ENCODE data around the gene ZMYND19. TPM values are rescaled to one million over a fixed set of nuclear protein-coding genes. Genes with fewer than 3 reads are reported as not detected.

The ZMYND19 gene
- total RNA-seq, 1 donor: 1.4 TPM

DNA sequence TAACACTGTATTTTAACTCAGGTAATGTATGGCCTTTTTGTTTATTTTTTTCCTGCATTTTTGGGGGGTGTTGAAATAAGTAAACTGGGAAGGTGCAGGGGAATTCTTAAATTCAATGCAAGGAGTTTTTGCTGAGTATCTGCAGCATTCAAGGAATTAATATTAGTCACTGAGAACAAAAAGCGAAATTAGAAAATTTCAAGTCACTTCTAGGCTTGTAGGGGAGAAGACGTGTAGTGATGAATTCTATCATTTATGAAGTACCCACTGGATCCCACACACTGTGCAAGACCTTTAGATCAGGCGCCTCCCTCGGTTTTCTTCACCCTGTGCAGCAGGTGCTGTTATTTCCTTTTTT is 29.7 kb upstream of the ZMYND19 start:
- Histone ChIP-seq H3K4me3 (ENCODE audit: low read length) (peak overlapping the region; percentile 74), H3K27me3 (ENCODE audit: insufficient read depth, low read length) (no peaks in the 10 kb centered on the region), H3K9me3 (ENCODE audit: low read depth, low read length) (no peaks in the 10 kb centered on the region), H3K4me1 (ENCODE audit: insufficient read depth, low read length) (peaks cover 43% of the 10 kb centered on the region)

DNA sequence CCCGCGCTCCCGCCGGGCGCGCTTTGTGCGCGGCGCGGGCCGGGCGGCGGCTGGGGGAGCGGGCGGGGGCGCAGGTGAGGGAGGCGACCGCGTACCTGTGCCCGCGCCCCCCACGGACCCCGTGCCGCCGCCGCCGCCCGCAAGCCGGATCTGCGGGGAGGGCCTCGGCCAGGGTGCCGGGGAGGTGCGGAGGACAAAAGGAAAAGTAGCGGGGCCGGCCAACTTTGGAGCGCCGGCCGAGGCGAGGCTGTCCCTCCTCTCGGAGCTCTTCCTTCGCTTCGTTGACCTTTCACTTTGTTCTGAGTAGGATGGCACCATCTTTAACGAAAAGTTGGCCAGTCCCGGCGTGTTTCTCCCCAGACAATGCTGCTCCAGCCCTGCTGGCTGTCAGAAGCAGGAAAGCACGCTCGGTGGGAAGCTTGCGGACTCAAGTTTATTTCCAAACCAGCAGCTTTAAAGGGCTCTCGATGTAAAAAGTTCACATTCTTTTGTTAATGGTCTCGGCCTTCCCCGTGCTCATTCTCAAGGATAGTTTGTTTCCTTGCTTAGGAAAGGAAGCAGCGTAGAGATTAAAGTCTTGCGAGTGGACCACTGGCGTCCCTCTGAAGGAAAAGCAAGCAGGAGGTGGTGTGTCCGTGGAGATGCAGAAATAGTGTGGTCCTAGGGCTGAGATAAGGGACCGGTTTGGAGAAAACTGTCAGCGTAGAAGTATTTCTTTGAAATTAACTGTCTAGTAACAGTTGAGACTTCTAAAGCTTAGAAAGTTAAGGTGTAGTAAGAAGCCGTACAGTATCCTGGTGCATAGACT is 29.1 kb upstream of the ZMYND19 start:
- no peaks in the 10 kb centered on the region for H3K27me3 ChIP-seq (ENCODE audit: insufficient read depth, low read length)
- H3K9me3 ChIP-seq (ENCODE audit: low read depth, low read length): no peaks in the 10 kb centered on the region
- H3K4me3 ChIP-seq (ENCODE audit: low read length): peak overlapping the region; percentile 74
- peaks cover 37% of the 10 kb centered on the region for H3K4me1 ChIP-seq (ENCODE audit: insufficient read depth, low read length)

DNA sequence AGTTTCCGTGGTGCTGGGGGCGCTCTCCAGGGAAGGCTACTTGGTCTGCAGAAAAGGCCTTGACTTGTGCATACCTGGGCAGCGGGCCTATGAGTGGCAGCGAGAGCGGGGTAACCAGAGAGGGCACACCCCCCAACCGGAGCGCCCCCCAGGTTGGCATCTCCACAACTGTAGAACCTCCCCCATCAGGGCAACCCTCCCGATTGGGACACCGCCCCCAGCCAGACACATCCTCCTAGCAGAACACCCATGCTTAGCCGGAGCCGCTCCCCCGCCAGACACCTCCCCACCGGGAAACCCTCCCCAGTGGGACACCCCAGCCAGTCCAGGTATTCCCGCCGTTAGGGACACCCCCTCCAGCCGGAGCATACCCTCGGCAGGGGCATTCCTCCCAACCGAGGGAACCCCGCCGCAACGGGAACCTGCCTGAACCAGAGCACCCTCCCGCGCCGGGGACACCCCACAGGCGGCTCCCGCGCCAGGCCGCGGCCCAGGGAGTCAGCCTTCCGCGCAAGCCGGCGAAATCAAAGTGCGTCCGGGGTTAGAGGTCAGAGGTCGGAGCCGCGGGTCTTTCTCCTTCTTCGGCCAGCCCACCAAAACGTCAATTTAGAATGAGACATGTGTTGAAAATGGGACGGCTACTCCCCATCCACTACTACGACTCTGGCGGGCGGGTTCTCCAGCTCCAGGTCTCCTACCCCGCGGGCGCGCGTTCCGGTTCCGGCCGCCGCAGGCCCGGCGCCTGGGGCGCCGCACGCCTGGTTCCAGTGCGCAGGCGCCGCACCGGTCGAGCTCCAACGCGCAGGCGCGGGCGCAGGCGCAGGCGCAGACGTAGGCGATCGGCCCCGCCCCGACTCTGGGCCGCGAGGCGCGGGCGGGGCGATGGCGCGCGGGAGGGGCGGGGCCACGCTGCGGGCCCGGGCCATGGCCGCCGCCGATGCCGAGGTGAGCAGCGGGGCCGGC is 28.1 kb upstream of the ZMYND19 start, which contains the start of gene EHMT1:
Gene EHMT1, plus strand, starts transcription at position 901 of the 963 bp plus-strand sequence. Its CDS starts 24 bp downstream, at position 925.
- H3K9me3 ChIP-seq (ENCODE audit: low read depth, low read length): no peaks in the 10 kb centered on the region
- peak within 1 kb of the TSS; percentile 93 for H3K4me3 ChIP-seq (ENCODE audit: low read length)
- H3K27me3 ChIP-seq (ENCODE audit: insufficient read depth, low read length): no peaks in the 10 kb centered on the region
- peaks cover 37% of the 10 kb centered on the region for H3K4me1 ChIP-seq (ENCODE audit: insufficient read depth, low read length)

- H3K4me3 ChIP-seq (ENCODE audit: low read length): no peak overlapping the region
- peaks cover 47% of the 10 kb centered on the region for H3K4me1 ChIP-seq (ENCODE audit: insufficient read depth, low read length)
- no peaks in the 10 kb centered on the region for H3K9me3 ChIP-seq (ENCODE audit: low read depth, low read length)
- H3K27me3 ChIP-seq (ENCODE audit: insufficient read depth, low read length): no peaks in the 10 kb centered on the region
These were observed 25.1 kb upstream of the ZMYND19 start for GRCh38 chr9:137615387-137615871.

GRCh38 chr9:137614631-137615386 is 24.5 kb upstream of the ZMYND19 start:
- Histone ChIP-seq H3K4me3 (ENCODE audit: low read length) (no peak overlapping the region), H3K9me3 (ENCODE audit: low read depth, low read length) (no peaks in the 10 kb centered on the region), H3K27me3 (ENCODE audit: insufficient read depth, low read length) (no peaks in the 10 kb centered on the region), H3K4me1 (ENCODE audit: insufficient read depth, low read length) (peaks cover 41% of the 10 kb centered on the region)

GRCh38 chr9:137613738-137614523 is 23.6 kb upstream of the ZMYND19 start:
- peaks cover 44% of the 10 kb centered on the region for H3K4me1 ChIP-seq (ENCODE audit: insufficient read depth, low read length)

GRCh38 chr9:137613259-137613658 is 22.9 kb upstream of the ZMYND19 start:
- no peaks in the 10 kb centered on the region for H3K9me3 ChIP-seq (ENCODE audit: low read depth, low read length)
- H3K4me1 ChIP-seq (ENCODE audit: insufficient read depth, low read length): peaks cover 50% of the 10 kb centered on the region
- H3K4me3 ChIP-seq (ENCODE audit: low read length): no peak overlapping the region
- H3K27me3 ChIP-seq (ENCODE audit: insufficient read depth, low read length): no peaks in the 10 kb centered on the region

More at GRCh38 chr9:137613738-137614523, 23.6 kb upstream of the ZMYND19 start:
- no peaks in the 10 kb centered on the region for H3K27me3 ChIP-seq (ENCODE audit: insufficient read depth, low read length)
- no peak overlapping the region for H3K4me3 ChIP-seq (ENCODE audit: low read length)
- no peaks in the 10 kb centered on the region for H3K9me3 ChIP-seq (ENCODE audit: low read depth, low read length)

- H3K4me1 ChIP-seq (ENCODE audit: insufficient read depth, low read length): peaks cover 49% of the 10 kb centered on the region
- no peaks in the 10 kb centered on the region for H3K27me3 ChIP-seq (ENCODE audit: insufficient read depth, low read length)
- no peaks in the 10 kb centered on the region for H3K9me3 ChIP-seq (ENCODE audit: low read depth, low read length)
- no peak overlapping the region for H3K4me3 ChIP-seq (ENCODE audit: low read length)
These were observed 22.4 kb upstream of the ZMYND19 start for GRCh38 chr9:137612741-137613142.

DNA sequence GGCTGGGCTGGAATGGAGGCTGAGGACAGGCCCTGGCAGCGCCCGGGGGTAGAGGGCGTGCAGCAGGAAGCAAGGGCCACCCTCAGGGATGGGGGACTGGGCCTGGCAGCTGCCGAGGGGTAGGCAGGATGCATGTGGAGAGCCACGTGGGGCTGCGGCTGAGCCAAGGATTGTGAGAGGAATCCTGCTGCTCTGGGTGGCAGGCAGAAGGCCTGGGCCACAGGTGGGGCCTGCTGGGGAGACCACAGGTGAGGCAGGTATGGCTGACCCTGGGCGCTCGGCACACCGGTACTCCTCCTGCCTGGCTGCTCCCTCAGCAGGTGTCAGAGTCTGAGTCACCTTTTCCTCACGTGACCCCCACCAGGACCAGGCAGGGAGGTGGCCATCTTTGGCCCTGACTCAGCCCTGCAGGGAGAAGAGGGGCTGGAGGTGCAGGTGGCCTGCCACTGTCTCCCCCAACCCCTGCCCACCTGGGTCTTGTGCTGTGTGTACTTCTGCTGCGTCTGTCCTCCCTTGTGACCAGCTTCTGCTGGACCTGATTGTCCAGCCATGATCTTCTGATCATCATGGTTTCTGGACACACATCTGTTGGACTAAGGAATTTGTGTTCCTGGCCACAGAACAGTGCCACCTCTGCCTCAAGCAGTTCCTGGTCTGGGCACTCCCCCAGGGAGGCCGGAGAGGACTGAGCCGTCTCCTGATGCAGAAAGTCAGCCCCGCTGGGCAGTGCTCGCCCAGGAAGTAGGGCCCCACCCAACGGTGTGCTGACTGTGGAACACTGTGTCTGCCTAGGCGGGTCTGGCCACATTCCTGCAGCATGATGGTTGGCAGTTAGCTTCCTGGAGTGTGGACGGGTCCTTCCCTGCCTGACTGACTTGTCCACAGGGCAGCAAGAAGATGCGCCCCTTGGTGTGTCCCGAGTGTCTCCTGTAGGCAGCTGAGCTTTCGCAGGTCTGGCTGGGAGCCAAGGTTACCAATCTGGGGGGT is 21.6 kb upstream of the ZMYND19 start:
- H3K4me3 ChIP-seq (ENCODE audit: low read length): no peak overlapping the region
- no peaks in the 10 kb centered on the region for H3K27me3 ChIP-seq (ENCODE audit: insufficient read depth, low read length)
- no peaks in the 10 kb centered on the region for H3K9me3 ChIP-seq (ENCODE audit: low read depth, low read length)
- peaks cover 50% of the 10 kb centered on the region for H3K4me1 ChIP-seq (ENCODE audit: insufficient read depth, low read length)

GRCh38 chr9:137610944-137611343 is 20.6 kb upstream of the ZMYND19 start:
- H3K4me3 ChIP-seq (ENCODE audit: low read length): no peak overlapping the region
- peaks cover 58% of the 10 kb centered on the region for H3K4me1 ChIP-seq (ENCODE audit: insufficient read depth, low read length)
- no peaks in the 10 kb centered on the region for H3K9me3 ChIP-seq (ENCODE audit: low read depth, low read length)
- H3K27me3 ChIP-seq (ENCODE audit: insufficient read depth, low read length): no peaks in the 10 kb centered on the region

DNA sequence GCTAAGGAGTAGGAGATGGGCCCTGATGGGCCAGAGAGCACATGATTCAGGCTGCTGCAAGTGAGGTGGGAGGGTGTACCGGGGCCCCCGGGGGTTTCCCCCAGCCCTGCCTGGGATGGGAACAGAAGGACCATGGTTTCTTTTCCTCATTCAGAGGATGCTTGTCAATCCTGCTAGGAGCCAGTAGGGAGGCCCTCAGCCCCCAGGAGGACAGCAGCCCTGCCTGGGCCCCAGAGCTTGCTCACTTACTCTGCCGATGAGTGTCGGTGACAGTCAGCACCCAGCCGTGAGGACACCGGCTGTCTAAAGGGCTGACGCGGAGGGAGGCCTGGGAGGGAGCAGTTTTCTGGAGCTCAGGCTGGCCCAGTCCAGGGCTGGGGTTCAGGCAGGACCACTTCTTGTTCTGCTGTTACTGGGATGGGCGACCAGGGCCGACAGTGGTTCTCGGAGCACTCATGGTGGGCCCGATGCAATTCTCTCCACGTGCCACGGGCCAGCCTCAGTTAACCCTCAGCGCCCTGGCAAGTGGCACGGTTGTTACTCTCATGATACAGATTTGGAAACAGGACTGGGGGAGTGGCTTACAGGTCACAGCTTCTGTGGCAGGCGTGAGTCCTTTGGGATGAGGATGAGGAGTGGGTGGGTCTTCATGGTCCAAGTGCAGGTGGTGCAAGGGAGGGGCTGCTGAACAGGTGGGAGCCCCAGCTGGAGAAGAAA is 17.0 kb upstream of the ZMYND19 start:
- Histone ChIP-seq H3K4me3 (ENCODE audit: low read length) (peak overlapping the region; percentile 71), H3K9me3 (ENCODE audit: low read depth, low read length) (no peaks in the 10 kb centered on the region), H3K27me3 (ENCODE audit: insufficient read depth, low read length) (no peaks in the 10 kb centered on the region), H3K4me1 (ENCODE audit: insufficient read depth, low read length) (peaks cover 62% of the 10 kb centered on the region)

DNA sequence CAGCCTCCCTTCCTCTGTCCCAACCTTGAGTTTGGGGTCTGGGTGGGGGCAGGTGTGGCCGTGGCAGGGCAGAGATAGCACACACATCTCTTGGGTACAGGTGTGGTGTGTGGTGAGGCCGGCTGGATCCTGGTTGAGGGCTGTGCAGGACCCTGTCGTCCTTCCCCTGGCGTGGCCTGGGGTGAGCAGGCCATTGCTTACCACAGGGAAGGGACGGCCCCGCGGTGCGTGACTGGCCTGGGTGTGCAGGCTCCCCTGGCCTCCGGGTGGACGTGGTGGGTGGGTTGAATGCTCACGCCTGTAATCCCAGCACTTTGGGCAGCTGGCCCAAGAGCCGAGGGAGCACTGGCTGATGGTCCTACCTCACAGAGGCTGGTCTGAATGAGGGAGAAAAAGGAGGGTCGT is 16.4 kb upstream of the ZMYND19 start:
- Histone ChIP-seq H3K4me1 (ENCODE audit: insufficient read depth, low read length) (peaks cover 60% of the 10 kb centered on the region), H3K4me3 (ENCODE audit: low read length) (peak overlapping the region; percentile 71), H3K27me3 (ENCODE audit: insufficient read depth, low read length) (no peaks in the 10 kb centered on the region), H3K9me3 (ENCODE audit: low read depth, low read length) (no peaks in the 10 kb centered on the region)
